Heart right ventricle (tissue), 16 donors: Measurements from ENCODE around the gene EXOSC2. TPM values are rescaled to one million over a fixed set of nuclear protein-coding genes. Genes with fewer than 3 reads are reported as not detected.

Experiments
- ATAC-seq, 8 donors: fragments of 200-7000 bp; cut with Tn5 transposase; one replicate each; pipeline ENCODE4 v1.9.1; 2020; ENCODE audit warnings: mild to moderate bottlenecking in 8 of 8, moderate library complexity in 8 of 8, moderate number of reproducible peaks in 1 of 8
- DNase-seq, 2 donors: peaks; one replicate each; pipeline ENCODE4 v3.0.0-alpha.2; 2020
- H3K27ac ChIP-seq, 10 donors: fragments of 200-600 bp; sonication (generic) in 2 of 10; one replicate each; pipeline versions ENCODE4 v1.5.0 to v1.8.0; 2020 to 2022; ENCODE audit warnings: mild to moderate bottlenecking in 3 of 10
- H3K27me3 ChIP-seq, 7 donors: fragments of 200-600 bp; one replicate each; pipeline ENCODE4 v1.8.0; 2021 to 2022; ENCODE audit warnings: mild to moderate bottlenecking in 2 of 7
- H3K36me3 ChIP-seq, 9 donors: fragments of 200-600 bp; sonication (generic) in 1 of 9; one replicate each; pipeline versions ENCODE4 v1.5.0 to v1.8.0; 2020 to 2022; ENCODE audit warnings: mild to moderate bottlenecking in 2 of 9
- H3K4me1 ChIP-seq, 9 donors: fragments of 200-600 bp; sonication (generic) in 1 of 9; one replicate each; pipeline versions ENCODE4 v1.5.0 to v1.8.0; 2020 to 2022; ENCODE audit warnings: mild to moderate bottlenecking in 4 of 9
- H3K4me3 ChIP-seq, 10 donors: fragments of 200-600 bp; sonication (generic) in 2 of 10; one replicate each; pipeline versions ENCODE4 v1.5.0 to v1.8.0; 2020 to 2022; ENCODE audit warnings: mild to moderate bottlenecking in 7 of 10, moderate library complexity in 2 of 10
- H3K9me3 ChIP-seq, 11 donors: fragments of 200-600 bp in 10 of 11; sonication (generic) in 2 of 11; one replicate each; pipeline versions ENCODE4 v1.5.0 to v1.8.0; 2013 to 2022; ENCODE audit warnings: mild to moderate bottlenecking in 2 of 11, control low read depth in 1 of 11, moderate library complexity in 1 of 11
- CTCF ChIP-seq, 9 donors: fragments of 200-600 bp; sonication (generic) in 2 of 9; IDR thresholded peaks; one replicate each; pipeline versions ENCODE4 v1.5.0 to v1.8.0; 2021 to 2022; ENCODE audit warnings: antibody characterized with exemption in 9 of 9, mild to moderate bottlenecking in 5 of 9, moderate library complexity in 1 of 9
- WGBS, 2 donors: extraction: QIAGEN DNeasy Blood & Tissue Kit; methylation state at CpG; one replicate each; pipeline ENCODE4 v1.1.7; 2013; ENCODE audit warnings: inconsistent platforms in 1 of 2; 5-methylcytosine and 5-hydroxymethylcytosine counted together
- intact Hi-C, 10 donors: fragments of 100-400 bp; cut with DNase I; formaldehyde crosslinking; loops; one replicate each; pipeline versions ENCODE4 v1.11.1 to v1.14.2; 2022
- polyA plus RNA-seq, 2 donors: library from polyadenylated mRNA; stranded (reverse); fragments of 200-250 nt; gene quantifications; one replicate each; pipeline ENCODE4 v1.2.3, GENCODE V29; 2013
- total RNA-seq, 10 donors: library from RNA; stranded (reverse); fragmentation: NEBNext Ultra II Directional in 3 of 10; extraction: Animal tissue kit (Norgen Biotek cat#: 25700) in 3 of 10; gene quantifications; one replicate each; pipeline versions ENCODE4 v1.2.1 to v1.2.4, GENCODE V29; 2021 to 2023
- donor health status: Arrhythmogenic right ventricular cardiomyopathy.
- donor health status: ischemic (EF 13 %, LVEDD 7.1; RV severe dilation, severe dysfunction).
- donor health status: healthy with polysubstance abuse.
- donor health status: DM: no; HTN: yes; CAD: no.
- donor health status: DM: no; HTN: no; CAD: no.
- donor health status: ischemic (EF 25% LVEDD 6.9; RV normal size, moderate dysfunction).
- donor health status: ischemic (EF 25% LVEDD 5.7; RV mildly dilated, moderate dysfunction).
- donor health status: healthy.
- donor health status: DM: yes; HTN: yes; CAD: no.
- donor health status: Ischemic cardiomyopathy.
- donor health status: ischemic (EF 35%, LVEDD 5.7; RV mildly dilated, moderate dysfunction).
- donor health status: nonischemic (EF 11% LVEDD 7.7; RV severe dilation, severe dysfunction).
- donor health status: DM: yes; HTN: yes; CAD: no.
- donor health status: PGD.
- donor health status: ischemic (EF 29% LVEDD 5.4; RV normal size, mild dysfunction).
- donor health status: nonischemic (EF 23%, LVEDD 6.1; RV moderate dilation, normal function).

The EXOSC2 gene
- total and polyA plus RNA-seq, 12 donors = 10.8 to 17.7 (median 13.1) TPM

GRCh38 chr9:130745829-130746228, 52.2 kb downstream of the EXOSC2 start:
- 72 to 73% methylated on average over 5 of the region's 5 CpGs for WGBS, 2 donors
- no peaks in the 10 kb centered on the region for H3K9me3 ChIP-seq
- no peak overlapping the region for H3K27ac ChIP-seq
- no peak overlapping the region for H3K4me3 ChIP-seq
- ATAC-seq = no peak
- H3K36me3 ChIP-seq = no peaks in the 10 kb centered on the region
- no peak for DNase-seq
- no peak for TF ChIP-seq CTCF (IDR thresholded peaks at IDR 0.05)
- peaks cover 0 to 18% (median 0%) of the 10 kb centered on the region in 9 donors for H3K4me1 ChIP-seq
- no peaks in the 10 kb centered on the region for H3K27me3 ChIP-seq
- intact Hi-C loops = loop anchor here in 1 of 10 donors (5.0 kb wide), 1 partner anchor 36 kb away; no protein-coding TSS in a partner anchor

DNA sequence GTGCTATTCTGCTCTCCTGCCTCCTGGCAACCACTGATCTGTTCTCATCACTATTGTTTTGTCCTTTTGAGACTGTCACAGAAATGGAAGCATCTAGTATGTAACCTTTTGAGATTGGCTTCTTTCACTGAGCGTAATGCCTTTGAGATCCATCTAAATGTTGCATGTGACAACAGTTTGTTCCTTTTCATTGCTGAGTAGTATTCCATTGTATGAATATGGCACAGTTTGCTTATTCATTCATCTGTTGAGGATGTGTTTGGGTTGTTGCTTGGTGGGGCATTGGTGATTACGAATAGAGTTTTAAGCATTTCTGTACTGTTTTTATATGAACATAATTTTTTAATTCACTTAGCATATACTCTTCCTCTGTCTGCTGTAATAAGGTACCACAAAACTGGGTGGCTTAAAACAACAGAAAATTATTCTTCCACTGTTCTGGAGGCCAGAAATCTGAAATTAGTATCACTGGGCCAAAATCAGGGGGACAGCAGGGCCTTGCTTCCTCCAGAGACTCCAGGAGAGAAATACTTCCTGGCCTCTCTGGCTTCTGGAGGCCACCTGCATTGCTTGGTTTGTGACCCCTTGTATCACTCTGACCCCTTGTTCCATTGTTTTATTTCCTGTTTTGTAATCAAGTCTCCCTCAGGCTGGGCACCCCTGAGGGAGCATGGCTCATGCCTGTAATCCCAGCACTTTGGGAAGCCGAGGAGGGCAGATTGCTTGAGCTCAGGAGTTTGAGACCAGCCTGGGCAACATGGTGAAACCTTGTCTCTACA, 53.0 kb downstream of the EXOSC2 start:
- intact Hi-C loops = loop anchor here in 1 of 10 donors (5.0 kb wide), 1 partner anchor 36 kb away; no protein-coding TSS in a partner anchor
- TF ChIP-seq CTCF (IDR thresholded peaks at IDR 0.05) = no peak
- peak in 1 of 8 donors; percentile 22 for ATAC-seq
- no peak for DNase-seq
- H3K4me3 ChIP-seq = no peak overlapping the region
- H3K9me3 ChIP-seq = no peaks in the 10 kb centered on the region
- WGBS, 2 donors = 89 to 91% methylated on average over 3 of the region's 3 CpGs
- no peaks in the 10 kb centered on the region for H3K27me3 ChIP-seq
- H3K27ac ChIP-seq = no peak overlapping the region
- H3K36me3 ChIP-seq = no peaks in the 10 kb centered on the region
- peaks cover 0 to 18% (median 0%) of the 10 kb centered on the region in 9 donors for H3K4me1 ChIP-seq

- no peak overlapping the region for H3K4me3 ChIP-seq
- H3K36me3 ChIP-seq = no peaks in the 10 kb centered on the region
- no peak for DNase-seq
- WGBS, 2 donors = 92 to 93% methylated on average over 7 of the region's 7 CpGs
- no peaks in the 10 kb centered on the region for H3K27me3 ChIP-seq
- H3K27ac ChIP-seq = no peak overlapping the region
- H3K9me3 ChIP-seq = no peaks in the 10 kb centered on the region
- no peak for TF ChIP-seq CTCF (IDR thresholded peaks at IDR 0.05)
- no peak for ATAC-seq
- intact Hi-C loops = no loop called here
- H3K4me1 ChIP-seq = peaks cover 6 to 23% (median 19%) of the 10 kb centered on the region in 9 donors
Observed at GRCh38 chr9:130751631-130752355, 58.2 kb downstream of the EXOSC2 start.

Other genes starting within 250 kb of the EXOSC2 start
- gene ASS1, start 248.8 kb upstream of the EXOSC2 start, total RNA-seq = 100 to 1,000 TPM in 1 of 10 donors, 10 to 100 TPM in 9; 27.4 to 116 (median 41.5) TPM
- 100 to 1,000 TPM in 1 of 2 donors, 10 to 100 TPM in 1; 74.9 to 147 TPM for gene ASS1, start 248.8 kb upstream of the EXOSC2 start, polyA plus RNA-seq
- gene FUBP3, start 114.2 kb upstream of the EXOSC2 start, total RNA-seq = 10 to 100 TPM; 20.5 to 40.3 (median 27.7) TPM
- 10 to 100 TPM; 16.8 to 19.4 TPM for gene FUBP3, start 114.2 kb upstream of the EXOSC2 start, polyA plus RNA-seq
- gene PRDM12, start 29.2 kb upstream of the EXOSC2 start, total RNA-seq = not detected
- under 1 TPM in 1 of 2 donors, not detected in 1; 0.01 TPM for gene PRDM12, start 29.2 kb upstream of the EXOSC2 start, polyA plus RNA-seq
- gene ABL1, start 141.5 kb downstream of the EXOSC2 start, total RNA-seq = 10 to 100 TPM; 27.1 to 48.8 (median 34.0) TPM
- 10 to 100 TPM; 16.2 TPM for gene ABL1, start 141.5 kb downstream of the EXOSC2 start, polyA plus RNA-seq
- gene QRFP, start 203.0 kb downstream of the EXOSC2 start, total RNA-seq = not detected
- under 1 TPM in 1 of 2 donors, not detected in 1; 0.06 TPM for gene QRFP, start 203.0 kb downstream of the EXOSC2 start, polyA plus RNA-seq
- 1 to 10 TPM in 4 of 10 donors, under 1 TPM in 6; 0.16 to 5.8 (median 0.74) TPM for gene FIBCD1, start 245.5 kb downstream of the EXOSC2 start, total RNA-seq
- 1 to 10 TPM; 2.0 to 3.9 TPM for gene FIBCD1, start 245.5 kb downstream of the EXOSC2 start, polyA plus RNA-seq